ENCODE results near the gene NFE2L2. TPM values are rescaled to one million over a fixed set of nuclear protein-coding genes. Genes with fewer than 3 reads are reported as not detected.

Gene NFE2L2
- total and polyA plus RNA-seq, 2 donors (not counting 1 experiment from before 2014, with no cell fraction given): 16.8 to 93.6 TPM

DNA sequence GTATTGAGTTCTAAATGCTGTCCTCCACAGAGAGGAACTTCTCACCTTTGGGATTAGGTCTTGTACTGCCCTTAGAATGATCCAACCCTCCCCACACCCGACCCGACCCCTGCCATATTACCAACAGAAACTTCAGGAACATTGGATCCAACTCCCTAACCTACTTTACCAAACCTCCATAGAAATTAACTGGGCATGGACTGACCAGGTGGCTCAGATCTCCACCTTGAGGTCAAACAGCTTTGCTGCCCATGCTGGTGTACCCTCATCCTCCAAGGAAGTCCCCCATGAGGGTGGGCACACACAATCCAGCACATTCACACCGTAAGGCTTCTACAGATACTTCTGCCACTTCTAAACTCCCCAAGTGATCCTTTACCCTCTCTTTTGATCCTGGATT, 21.5 kb downstream of the NFE2L2 start:
- peaks cover 99% of the 10 kb centered on the region for H3K79me2 ChIP-seq (ENCODE audit: control insufficient read depth, insufficient read depth, low read length)
- peak overlapping the region; percentile 7 for H3K4me2 ChIP-seq (replicated peaks; ENCODE audit: low read depth, low read length, poor library complexity, severe bottlenecking)
- H3K4me3 ChIP-seq (ENCODE audit: control extremely low read depth in 1 of 5, extremely low read depth in 1 of 5, insufficient read depth in 1 of 5, low read depth in 2 of 5, low read length in 4 of 5): no peak overlapping the region
- ChIA-PET POLR2A (no interaction called here), CTCF (interaction anchor here (1.0 to 1.1 kb wide), 2 partner anchors 14 to 20 kb away, joined by 3 read pairs; no protein-coding TSS in a partner anchor)
- peaks cover 48 to 50% of the 10 kb centered on the region in 2 donors for H3K4me1 ChIP-seq (ENCODE audit: control insufficient read depth in 2 of 2, insufficient read depth in 2 of 2, low read length in 2 of 2)
- peak overlapping the region; percentile 74 for H3K27ac Mint-ChIP-seq
- WGBS (ENCODE audit: insufficient coverage): 100% methylated on average over 2 of the region's 3 CpGs
- H4K20me1 ChIP-seq (ENCODE audit: control insufficient read depth, insufficient read depth, low read length, poor library complexity, severe bottlenecking): peaks cover 78% of the 10 kb centered on the region
- H2AFZ ChIP-seq (ENCODE audit: insufficient read depth, low read depth, low read length, poor library complexity, severe bottlenecking): no peak overlapping the region
- no peaks in the 10 kb centered on the region for H3K9me3 ChIP-seq (ENCODE audit: control extremely low read depth in 1 of 3, control insufficient read depth in 2 of 3, insufficient read depth in 1 of 3, low read length in 2 of 3)
- intact Hi-C loops (cut with micrococcal nuclease): no loop called here
- ATAC-seq (ENCODE audit: low read depth) (no peak), DNase-seq (no peak)
- no peaks in the 10 kb centered on the region for H3K9me3 Mint-ChIP-seq (ENCODE audit: insufficient read depth)
- TF ChIP-seq, protein P1, sequence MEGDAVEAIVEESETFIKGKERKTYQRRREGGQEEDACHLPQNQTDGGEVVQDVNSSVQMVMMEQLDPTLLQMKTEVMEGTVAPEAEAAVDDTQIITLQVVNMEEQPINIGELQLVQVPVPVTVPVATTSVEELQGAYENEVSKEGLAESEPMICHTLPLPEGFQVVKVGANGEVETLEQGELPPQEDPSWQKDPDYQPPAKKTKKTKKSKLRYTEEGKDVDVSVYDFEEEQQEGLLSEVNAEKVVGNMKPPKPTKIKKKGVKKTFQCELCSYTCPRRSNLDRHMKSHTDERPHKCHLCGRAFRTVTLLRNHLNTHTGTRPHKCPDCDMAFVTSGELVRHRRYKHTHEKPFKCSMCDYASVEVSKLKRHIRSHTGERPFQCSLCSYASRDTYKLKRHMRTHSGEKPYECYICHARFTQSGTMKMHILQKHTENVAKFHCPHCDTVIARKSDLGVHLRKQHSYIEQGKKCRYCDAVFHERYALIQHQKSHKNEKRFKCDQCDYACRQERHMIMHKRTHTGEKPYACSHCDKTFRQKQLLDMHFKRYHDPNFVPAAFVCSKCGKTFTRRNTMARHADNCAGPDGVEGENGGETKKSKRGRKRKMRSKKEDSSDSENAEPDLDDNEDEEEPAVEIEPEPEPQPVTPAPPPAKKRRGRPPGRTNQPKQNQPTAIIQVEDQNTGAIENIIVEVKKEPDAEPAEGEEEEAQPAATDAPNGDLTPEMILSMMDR (IDR thresholded peaks at IDR 0.05): no peak
- TF ChIP-seq EZH2 (IDR thresholded peaks at IDR 0.05; ENCODE audit: borderline replicate concordance, insufficient read depth, low read depth, low read length, poor library complexity, severe bottlenecking): no peak
- H3K27me3 Mint-ChIP-seq: no peaks in the 10 kb centered on the region
- H3K27me3 ChIP-seq (replicated peaks in 1 of 4; ENCODE audit: control extremely low read depth in 1 of 4, control insufficient read depth in 3 of 4, insufficient read depth in 4 of 4, low read length in 3 of 4): no peaks in the 10 kb centered on the region
- peaks cover 84% of the 10 kb centered on the region for H3K4me1 Mint-ChIP-seq
- H3K36me3 ChIP-seq (replicated peaks in 1 of 2; ENCODE audit: control extremely low read depth in 1 of 2, control insufficient read depth in 1 of 2, extremely low read depth in 1 of 2, insufficient read depth in 2 of 2, low read length in 1 of 2): no peaks in the 10 kb centered on the region
- H3K27ac ChIP-seq (ENCODE audit: low read length in 2 of 2): peak overlapping the region in 1 of 2 donors; percentile 60
- H3K4me3 Mint-ChIP-seq: peak overlapping the region; percentile 51
- no peak overlapping the region for H3K9ac ChIP-seq (ENCODE audit: low read length)

DNA sequence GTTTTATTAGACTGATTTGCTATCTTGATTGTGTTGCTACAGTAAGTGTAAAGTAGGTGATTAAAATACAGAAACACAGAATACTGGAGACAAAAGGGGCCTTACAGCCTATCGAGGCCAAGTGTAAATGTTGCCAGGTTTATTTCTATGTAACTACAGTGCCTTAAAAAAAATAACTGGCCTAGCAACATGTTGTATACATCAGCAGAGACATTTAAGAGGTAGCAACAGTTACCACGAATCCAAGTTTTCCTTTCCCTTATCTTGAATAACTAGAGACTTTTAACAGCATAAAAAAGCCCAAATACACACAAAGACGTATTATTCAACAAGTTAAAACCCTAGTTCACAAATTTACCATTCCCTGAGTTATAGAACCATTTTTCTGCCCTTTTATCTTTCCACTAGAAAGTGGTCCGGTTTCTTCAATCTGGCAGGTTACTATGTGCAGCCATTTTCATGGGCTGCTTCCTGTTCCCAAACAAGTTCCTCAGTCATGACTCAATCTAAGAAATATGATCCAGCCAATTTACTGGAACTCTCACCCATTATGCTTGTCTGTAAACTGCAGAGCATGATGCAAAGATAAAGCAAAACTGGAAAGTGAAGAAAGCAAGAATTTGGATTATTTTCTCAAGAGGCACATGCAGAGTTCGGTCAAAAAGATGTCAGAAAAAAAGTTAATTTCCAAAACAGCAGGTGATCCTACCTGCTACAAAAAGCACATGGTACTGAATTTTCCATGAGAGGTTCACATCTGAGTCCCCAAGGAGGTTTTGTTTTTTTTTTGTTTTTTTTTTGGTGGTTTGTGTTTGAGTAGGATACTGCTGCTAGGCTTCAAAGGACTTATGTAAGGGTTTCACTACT, 22.2 kb downstream of the NFE2L2 start:
- Mint-ChIP-seq H3K9me3 (ENCODE audit: insufficient read depth) (no peaks in the 10 kb centered on the region), H3K4me3 (peak overlapping the region; percentile 51), H3K27me3 (no peaks in the 10 kb centered on the region), H3K27ac (peak overlapping the region; percentile 74), H3K4me1 (peaks cover 85% of the 10 kb centered on the region)
- ChIA-PET POLR2A (no interaction called here), CTCF (interaction anchor here (4.9 kb wide), 1 partner anchor 22 kb away, joined by 46 read pairs; the partner anchor contains the start of gene NFE2L2)
- TF ChIP-seq, protein P1 (IDR thresholded peaks at IDR 0.05): no peak
- Histone ChIP-seq H3K9me3 (ENCODE audit: control extremely low read depth in 1 of 3, control insufficient read depth in 2 of 3, insufficient read depth in 1 of 3, low read length in 2 of 3) (no peaks in the 10 kb centered on the region), H3K79me2 (ENCODE audit: control insufficient read depth, insufficient read depth, low read length) (peaks cover 99% of the 10 kb centered on the region), H2AFZ (ENCODE audit: insufficient read depth, low read depth, low read length, poor library complexity, severe bottlenecking) (no peak overlapping the region), H3K4me3 (ENCODE audit: control extremely low read depth in 1 of 5, extremely low read depth in 1 of 5, insufficient read depth in 1 of 5, low read depth in 2 of 5, low read length in 4 of 5) (no peak overlapping the region), H3K36me3 (replicated peaks in 1 of 2; ENCODE audit: control extremely low read depth in 1 of 2, control insufficient read depth in 1 of 2, extremely low read depth in 1 of 2, insufficient read depth in 2 of 2, low read length in 1 of 2) (no peaks in the 10 kb centered on the region), H3K4me2 (replicated peaks; ENCODE audit: low read depth, low read length, poor library complexity, severe bottlenecking) (peak overlapping the region; percentile 7), H3K9ac (ENCODE audit: low read length) (no peak overlapping the region), H3K4me1 (ENCODE audit: control insufficient read depth in 2 of 2, insufficient read depth in 2 of 2, low read length in 2 of 2) (peaks cover 48 to 50% of the 10 kb centered on the region in 2 donors), H3K27me3 (replicated peaks in 1 of 4; ENCODE audit: control extremely low read depth in 1 of 4, control insufficient read depth in 3 of 4, insufficient read depth in 4 of 4, low read length in 3 of 4) (no peaks in the 10 kb centered on the region), H3K27ac (ENCODE audit: low read length in 2 of 2) (peak overlapping the region; percentile 15 to 60), H4K20me1 (ENCODE audit: control insufficient read depth, insufficient read depth, low read length, poor library complexity, severe bottlenecking) (peaks cover 78% of the 10 kb centered on the region)
- intact Hi-C loops (cut with micrococcal nuclease): no loop called here
- no peak for ATAC-seq (ENCODE audit: low read depth)
- 74% methylated on average over 4 of the region's 5 CpGs for WGBS (ENCODE audit: insufficient coverage)
- DNase-seq: no peak
